Fibroblast of villous mesenchyme (primary cell): ENCODE measurements around the gene REC8. TPM values are rescaled to one million over a fixed set of nuclear protein-coding genes. Genes with fewer than 3 reads are reported as not detected.
A peak's percentile ranks its signal among the peaks of the same experiment; 100 is the strongest.

Experiments
- DNase-seq: peaks from one replicate; pipeline ENCODE4 v3.0.0-alpha.2; 2010; ENCODE audit warnings: low read depth
- H3K4me3 ChIP-seq: 2 replicates; pipeline ENCODE4 v1.5.1; 2011; ENCODE audit warnings: low read depth, mild to moderate bottlenecking, low read length
- total RNA-seq: library from RNA; depleted of rRNA; stranded (reverse); fragments of >200 nt; gene quantifications from 2 replicates; pipeline ENCODE4 v1.2.3, GENCODE V29; 2012
- TF ChIP-seq, protein P1 (sequence below): IDR thresholded peaks from 2 replicates; pipeline ENCODE4 v1.5.1; 2012; ENCODE audit warnings: low read depth, mild to moderate bottlenecking, low read length; ENCODE audit not compliant: insufficient read depth

REC8 gene
- total RNA-seq, 1 donor = 4.7 TPM

DNA sequence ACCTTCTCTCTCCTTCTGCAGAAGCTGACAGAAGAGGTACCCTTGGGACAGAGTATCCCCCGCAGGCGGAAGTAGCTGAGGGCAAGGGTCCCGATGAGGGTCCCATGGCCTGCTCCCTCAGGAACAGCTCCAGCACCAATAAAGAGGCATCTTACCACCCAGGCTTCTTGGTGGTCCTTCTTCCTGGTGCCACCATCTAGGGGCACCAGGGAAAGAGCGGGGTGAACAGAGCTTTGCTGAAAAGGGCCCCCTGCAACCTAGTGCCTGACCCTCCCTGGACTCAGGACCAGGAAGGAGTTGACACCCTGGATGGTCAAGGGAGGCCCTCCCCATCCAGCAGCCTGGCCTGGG lies 11.4 kb upstream of the REC8 start:
- TF ChIP-seq, protein P1, sequence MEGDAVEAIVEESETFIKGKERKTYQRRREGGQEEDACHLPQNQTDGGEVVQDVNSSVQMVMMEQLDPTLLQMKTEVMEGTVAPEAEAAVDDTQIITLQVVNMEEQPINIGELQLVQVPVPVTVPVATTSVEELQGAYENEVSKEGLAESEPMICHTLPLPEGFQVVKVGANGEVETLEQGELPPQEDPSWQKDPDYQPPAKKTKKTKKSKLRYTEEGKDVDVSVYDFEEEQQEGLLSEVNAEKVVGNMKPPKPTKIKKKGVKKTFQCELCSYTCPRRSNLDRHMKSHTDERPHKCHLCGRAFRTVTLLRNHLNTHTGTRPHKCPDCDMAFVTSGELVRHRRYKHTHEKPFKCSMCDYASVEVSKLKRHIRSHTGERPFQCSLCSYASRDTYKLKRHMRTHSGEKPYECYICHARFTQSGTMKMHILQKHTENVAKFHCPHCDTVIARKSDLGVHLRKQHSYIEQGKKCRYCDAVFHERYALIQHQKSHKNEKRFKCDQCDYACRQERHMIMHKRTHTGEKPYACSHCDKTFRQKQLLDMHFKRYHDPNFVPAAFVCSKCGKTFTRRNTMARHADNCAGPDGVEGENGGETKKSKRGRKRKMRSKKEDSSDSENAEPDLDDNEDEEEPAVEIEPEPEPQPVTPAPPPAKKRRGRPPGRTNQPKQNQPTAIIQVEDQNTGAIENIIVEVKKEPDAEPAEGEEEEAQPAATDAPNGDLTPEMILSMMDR = no peak
- no peak for DNase-seq
- H3K4me3 ChIP-seq = no peak overlapping the region

DNA sequence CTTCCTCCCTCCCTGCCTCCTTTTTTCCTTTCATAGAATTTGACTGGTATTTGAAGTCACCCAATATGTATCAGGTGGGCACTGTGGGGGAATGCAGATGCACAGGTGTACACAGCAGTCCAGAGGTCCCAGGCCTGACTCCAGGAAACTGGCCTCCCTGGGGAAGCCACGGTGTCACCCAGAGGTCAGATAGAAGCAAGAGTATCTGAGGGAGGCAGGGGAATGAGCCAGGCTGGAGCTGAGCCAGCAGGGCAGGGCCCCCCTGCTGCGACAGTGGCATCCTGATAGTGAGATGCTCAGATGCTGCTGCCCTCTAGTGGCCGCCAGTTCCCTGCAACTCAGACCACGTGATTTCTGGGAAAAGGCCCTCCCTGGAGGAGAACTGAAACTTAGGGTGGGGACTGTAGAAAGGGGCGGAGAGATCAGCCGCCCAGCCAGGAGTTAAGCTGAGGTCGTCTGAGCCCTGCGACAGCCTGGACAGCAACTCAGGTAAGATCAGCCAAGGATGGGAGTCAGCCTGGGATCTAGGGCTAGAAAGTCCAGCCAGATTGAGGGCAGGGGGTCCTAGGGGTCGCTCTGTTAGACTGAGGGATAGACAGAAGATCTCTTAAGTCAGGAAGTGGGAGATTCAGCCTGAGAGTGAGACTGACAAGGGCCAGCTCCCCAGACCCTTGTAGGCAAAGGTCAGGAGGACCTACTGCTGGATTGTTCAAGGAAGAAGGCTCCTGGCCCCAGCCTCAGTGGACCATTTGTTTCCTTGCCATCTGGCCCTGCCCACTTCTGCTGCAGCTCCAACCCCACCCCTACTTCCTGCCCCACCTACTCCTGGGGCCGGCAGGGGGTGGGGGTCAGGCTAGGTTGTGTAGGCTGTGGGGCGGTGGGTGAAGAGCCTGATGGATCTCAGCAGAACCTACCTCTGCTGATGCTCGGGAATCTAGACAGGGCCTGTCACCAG lies 10.8 kb upstream of the REC8 start, which contains the start of gene IRF9:
Gene IRF9 (plus strand): TSS at position 416 of the 955 bp plus-strand sequence. CDS start 880 bp downstream, outside the sequence.
- DNase-seq = peak; percentile 95
- H3K4me3 ChIP-seq = peak within 1 kb of the TSS; percentile 84
- TF ChIP-seq, protein P1 = peak; percentile 88

- TF ChIP-seq, protein P1 = no peak
- peak; percentile 35 for DNase-seq
- peak overlapping the region; percentile 84 for H3K4me3 ChIP-seq
Observed at GRCh38 chr14:24162093-24162492, 9.8 kb upstream of the REC8 start.

DNA sequence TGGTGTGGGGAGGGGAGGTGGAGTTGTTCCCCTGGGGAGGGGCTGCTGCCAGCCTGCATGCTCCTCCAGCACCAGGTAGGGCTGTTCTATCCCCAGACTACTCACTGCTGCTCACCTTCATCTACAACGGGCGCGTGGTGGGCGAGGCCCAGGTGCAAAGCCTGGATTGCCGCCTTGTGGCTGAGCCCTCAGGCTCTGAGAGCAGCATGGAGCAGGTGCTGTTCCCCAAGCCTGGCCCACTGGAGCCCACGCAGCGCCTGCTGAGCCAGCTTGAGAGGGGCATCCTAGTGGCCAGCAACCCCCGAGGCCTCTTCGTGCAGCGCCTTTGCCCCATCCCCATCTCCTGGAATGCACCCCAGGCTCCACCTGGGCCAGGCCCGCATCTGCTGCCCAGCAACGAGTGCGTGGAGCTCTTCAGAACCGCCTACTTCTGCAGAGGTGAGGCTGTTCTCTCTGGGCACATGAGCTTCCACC lies 7.3 kb upstream of the REC8 start:
- TF ChIP-seq, protein P1 = no peak
- no peak for DNase-seq
- H3K4me3 ChIP-seq = no peak overlapping the region

GRCh38 chr14:24165785-24166184 lies 6.1 kb upstream of the REC8 start:
- TF ChIP-seq, protein P1 = no peak
- H3K4me3 ChIP-seq = no peak overlapping the region
- DNase-seq = no peak

GRCh38 chr14:24167469-24168114 lies 4.3 kb upstream of the REC8 start:
- no peak overlapping the region for H3K4me3 ChIP-seq
- DNase-seq = no peak
- TF ChIP-seq, protein P1 = no peak
